Measurements from ENCODE around the gene TRIM6.
"Not testable (repeated sequence)": the region's sequence is repeated elsewhere in the genome, so short reads cannot be mapped to it uniquely, and the experiment has no call there.

TRIM6 gene

GRCh38 chr11:5600374-5600851, 4.0 kb downstream of the TRIM6 start:
- DNase-seq, result peak in 24 of 42 donors; percentile 9 to 61 (median 28)
- intact Hi-C loops (cut with DNase I), result no loop called here

GRCh38 chr11:5602791-5603190, 6.4 kb downstream of the TRIM6 start:
- DNase-seq; intact Hi-C loops (cut with DNase I): not testable (repeated sequence)

GRCh38 chr11:5603326-5603725, 6.9 kb downstream of the TRIM6 start:
- peak in 1 of 42 donors; percentile 23 for DNase-seq
- intact Hi-C loops (cut with DNase I), result no loop called here

- DNase-seq, result no peak
- intact Hi-C loops (cut with DNase I), result no loop called here
Observed at GRCh38 chr11:5604896-5605295, 8.5 kb downstream of the TRIM6 start.

- intact Hi-C loops (cut with DNase I), result no loop called here
- no peak for DNase-seq
Observed at GRCh38 chr11:5605849-5606248, 9.4 kb downstream of the TRIM6 start.

- DNase-seq, result no peak
- intact Hi-C loops (cut with DNase I), result no loop called here
Observed at GRCh38 chr11:5608808-5609207, 12.4 kb downstream of the TRIM6 start.

GRCh38 chr11:5610446-5610845, 14.0 kb downstream of the TRIM6 start:
- no peak for DNase-seq
- intact Hi-C loops (cut with DNase I), result no loop called here

GRCh38 chr11:5611627-5612026, 15.2 kb downstream of the TRIM6 start:
- intact Hi-C loops (cut with DNase I), result no loop called here
- DNase-seq, result no peak

GRCh38 chr11:5618807-5619206, 22.4 kb downstream of the TRIM6 start:
- intact Hi-C loops (cut with DNase I), result no loop called here

GRCh38 chr11:5620651-5621521, 24.4 kb downstream of the TRIM6 start:
- no peak for DNase-seq
- intact Hi-C loops (cut with DNase I), result no loop called here

More at GRCh38 chr11:5618807-5619206, 22.4 kb downstream of the TRIM6 start:
- no peak for DNase-seq

GRCh38 chr11:5621580-5621979, 25.1 kb downstream of the TRIM6 start:
- intact Hi-C loops (cut with DNase I), result no loop called here
- DNase-seq, result no peak

GRCh38 chr11:5622802-5623201, 26.4 kb downstream of the TRIM6 start:
- DNase-seq, result no peak
- intact Hi-C loops (cut with DNase I), result no loop called here

- peak in 21 of 42 donors; percentile 9 to 62 (median 27) for DNase-seq
- intact Hi-C loops (cut with DNase I), result no loop called here
Observed at GRCh38 chr11:5624489-5625279, 28.2 kb downstream of the TRIM6 start, which contains the start of gene TRIM34. TSS of gene TRIM34 (plus strand) at chr11:5625001. CDS start at chr11:5632332, 7,331 bp downstream.

GRCh38 chr11:5625281-5625680, 28.8 kb downstream of the TRIM6 start:
- no peak for DNase-seq
- intact Hi-C loops (cut with DNase I), result no loop called here

GRCh38 chr11:5626196-5626595, 29.8 kb downstream of the TRIM6 start:
- intact Hi-C loops (cut with DNase I), result no loop called here

GRCh38 chr11:5631417-5631816, 35.0 kb downstream of the TRIM6 start:
- no peak for DNase-seq
- intact Hi-C loops (cut with DNase I), result no loop called here

More at GRCh38 chr11:5626196-5626595, 29.8 kb downstream of the TRIM6 start:
- DNase-seq, result no peak

- no peak for DNase-seq
- intact Hi-C loops (cut with DNase I), result no loop called here
Observed at GRCh38 chr11:5631969-5632635, 35.7 kb downstream of the TRIM6 start.

- no peak for DNase-seq
- intact Hi-C loops (cut with DNase I), result no loop called here
Observed at GRCh38 chr11:5639953-5640352, 43.5 kb downstream of the TRIM6 start.

- intact Hi-C loops (cut with DNase I), result no loop called here
- DNase-seq, result no peak
Observed at GRCh38 chr11:5643585-5643984, 47.1 kb downstream of the TRIM6 start.
